ENCODE data around the gene APMAP.
A peak's percentile ranks its signal among the peaks of the same experiment; 100 is the strongest.

Gene APMAP

GRCh38 chr20:24990810-24991252, 1.7 kb downstream of the APMAP start:
- H3K9ac ChIP-seq (ENCODE audit: low read length in 5 of 5): peak overlapping the region in 4 of 5 donors; percentile 91 to 98 (median 93)
- peaks cover 2 to 82% (median 76%) of the 10 kb centered on the region in 5 donors for H3K4me1 ChIP-seq (ENCODE audit: control insufficient read depth in 5 of 5, insufficient read depth in 5 of 5, low read length in 5 of 5)
- no peaks in the 10 kb centered on the region for H3K36me3 ChIP-seq (ENCODE audit: control insufficient read depth in 5 of 5, insufficient read depth in 5 of 5, low read length in 5 of 5)
- H3K27ac ChIP-seq (ENCODE audit: low read depth, low read length): peak overlapping the region; percentile 88
- no peaks in the 10 kb centered on the region for H3K9me3 ChIP-seq (ENCODE audit: control insufficient read depth in 5 of 5, low read length in 5 of 5)
- H3K4me3 ChIP-seq (ENCODE audit: low read depth in 1 of 5, low read length in 5 of 5): peak overlapping the region; percentile 91 to 96 (median 93)
- H3K27me3 ChIP-seq (ENCODE audit: control insufficient read depth in 5 of 5, insufficient read depth in 4 of 5, low read length in 5 of 5): peaks cover 0 to under 1% (median 0%) of the 10 kb centered on the region in 5 donors

- Histone ChIP-seq H3K9me3 (ENCODE audit: control insufficient read depth in 5 of 5, low read length in 5 of 5) (no peaks in the 10 kb centered on the region), H3K27ac (ENCODE audit: low read depth, low read length) (peak overlapping the region; percentile 80), H3K36me3 (ENCODE audit: control insufficient read depth in 5 of 5, insufficient read depth in 5 of 5, low read length in 5 of 5) (no peaks in the 10 kb centered on the region), H3K9ac (ENCODE audit: low read length in 5 of 5) (peak overlapping the region in 3 of 5 donors; percentile 6 to 54 (median 6)), H3K4me1 (ENCODE audit: control insufficient read depth in 5 of 5, insufficient read depth in 5 of 5, low read length in 5 of 5) (peaks cover 4 to 88% (median 87%) of the 10 kb centered on the region in 5 donors), H3K4me3 (ENCODE audit: low read depth in 1 of 5, low read length in 5 of 5) (no peak overlapping the region), H3K27me3 (ENCODE audit: control insufficient read depth in 5 of 5, insufficient read depth in 4 of 5, low read length in 5 of 5) (no peaks in the 10 kb centered on the region)
These were observed 3.4 kb downstream of the APMAP start for GRCh38 chr20:24989162-24989561.

- H3K4me1 ChIP-seq (ENCODE audit: control insufficient read depth in 5 of 5, insufficient read depth in 5 of 5, low read length in 5 of 5): peaks cover 4 to 93% (median 90%) of the 10 kb centered on the region in 5 donors
- peak overlapping the region; percentile 80 for H3K27ac ChIP-seq (ENCODE audit: low read depth, low read length)
- H3K36me3 ChIP-seq (ENCODE audit: control insufficient read depth in 5 of 5, insufficient read depth in 5 of 5, low read length in 5 of 5): no peaks in the 10 kb centered on the region
- H3K4me3 ChIP-seq (ENCODE audit: low read depth in 1 of 5, low read length in 5 of 5): peak overlapping the region in 1 of 5 donors; percentile 15
- H3K9ac ChIP-seq (ENCODE audit: low read length in 5 of 5): peak overlapping the region in 4 of 5 donors; percentile 6 to 54 (median 32)
- no peaks in the 10 kb centered on the region for H3K27me3 ChIP-seq (ENCODE audit: control insufficient read depth in 5 of 5, insufficient read depth in 4 of 5, low read length in 5 of 5)
- H3K9me3 ChIP-seq (ENCODE audit: control insufficient read depth in 5 of 5, low read length in 5 of 5): no peaks in the 10 kb centered on the region
These were observed 4.4 kb downstream of the APMAP start for GRCh38 chr20:24987873-24988835.

GRCh38 chr20:24987244-24987643, 5.3 kb downstream of the APMAP start:
- Histone ChIP-seq H3K27me3 (ENCODE audit: control insufficient read depth in 5 of 5, insufficient read depth in 4 of 5, low read length in 5 of 5) (no peaks in the 10 kb centered on the region), H3K4me3 (ENCODE audit: low read depth in 1 of 5, low read length in 5 of 5) (no peak overlapping the region), H3K27ac (ENCODE audit: low read depth, low read length) (peak overlapping the region; percentile 80), H3K9ac (ENCODE audit: low read length in 5 of 5) (peak overlapping the region in 1 of 5 donors; percentile 14), H3K4me1 (ENCODE audit: control insufficient read depth in 5 of 5, insufficient read depth in 5 of 5, low read length in 5 of 5) (peaks cover 4 to 98% (median 88%) of the 10 kb centered on the region in 5 donors), H3K9me3 (ENCODE audit: control insufficient read depth in 5 of 5, low read length in 5 of 5) (no peaks in the 10 kb centered on the region), H3K36me3 (ENCODE audit: control insufficient read depth in 5 of 5, insufficient read depth in 5 of 5, low read length in 5 of 5) (peaks cover 0 to 3% (median 0%) of the 10 kb centered on the region in 5 donors)

- no peaks in the 10 kb centered on the region for H3K9me3 ChIP-seq (ENCODE audit: control insufficient read depth in 5 of 5, low read length in 5 of 5)
- peaks cover 4 to 99% (median 88%) of the 10 kb centered on the region in 5 donors for H3K4me1 ChIP-seq (ENCODE audit: control insufficient read depth in 5 of 5, insufficient read depth in 5 of 5, low read length in 5 of 5)
- H3K4me3 ChIP-seq (ENCODE audit: low read depth in 1 of 5, low read length in 5 of 5): peak overlapping the region in 1 of 5 donors; percentile 28
- H3K9ac ChIP-seq (ENCODE audit: low read length in 5 of 5): peak overlapping the region in 3 of 5 donors; percentile 44 to 63 (median 56)
- peaks cover 0 to 5% (median 3%) of the 10 kb centered on the region in 5 donors for H3K36me3 ChIP-seq (ENCODE audit: control insufficient read depth in 5 of 5, insufficient read depth in 5 of 5, low read length in 5 of 5)
- H3K27ac ChIP-seq (ENCODE audit: low read depth, low read length): peak overlapping the region; percentile 80
- H3K27me3 ChIP-seq (ENCODE audit: control insufficient read depth in 5 of 5, insufficient read depth in 4 of 5, low read length in 5 of 5): no peaks in the 10 kb centered on the region
These were observed 6.0 kb downstream of the APMAP start for GRCh38 chr20:24986436-24987015.

- H3K9ac ChIP-seq (ENCODE audit: low read length in 5 of 5): peak overlapping the region in 4 of 5 donors; percentile 5 to 63 (median 50)
- peak overlapping the region; percentile 80 for H3K27ac ChIP-seq (ENCODE audit: low read depth, low read length)
- no peak overlapping the region for H3K4me3 ChIP-seq (ENCODE audit: low read depth in 1 of 5, low read length in 5 of 5)
- peaks cover 0 to 12% (median 8%) of the 10 kb centered on the region in 5 donors for H3K36me3 ChIP-seq (ENCODE audit: control insufficient read depth in 5 of 5, insufficient read depth in 5 of 5, low read length in 5 of 5)
- H3K27me3 ChIP-seq (ENCODE audit: control insufficient read depth in 5 of 5, insufficient read depth in 4 of 5, low read length in 5 of 5): no peaks in the 10 kb centered on the region
- no peaks in the 10 kb centered on the region for H3K9me3 ChIP-seq (ENCODE audit: control insufficient read depth in 5 of 5, low read length in 5 of 5)
- peaks cover 8 to 99% (median 88%) of the 10 kb centered on the region in 5 donors for H3K4me1 ChIP-seq (ENCODE audit: control insufficient read depth in 5 of 5, insufficient read depth in 5 of 5, low read length in 5 of 5)
These were observed 6.7 kb downstream of the APMAP start for GRCh38 chr20:24985802-24986201.

GRCh38 chr20:24984961-24985640, 7.5 kb downstream of the APMAP start:
- peak overlapping the region in 3 of 5 donors; percentile 24 to 63 (median 44) for H3K9ac ChIP-seq (ENCODE audit: low read length in 5 of 5)
- peak overlapping the region in 1 of 5 donors; percentile 34 for H3K4me3 ChIP-seq (ENCODE audit: low read depth in 1 of 5, low read length in 5 of 5)
- peaks cover 8 to 100% (median 88%) of the 10 kb centered on the region in 5 donors for H3K4me1 ChIP-seq (ENCODE audit: control insufficient read depth in 5 of 5, insufficient read depth in 5 of 5, low read length in 5 of 5)
- no peaks in the 10 kb centered on the region for H3K9me3 ChIP-seq (ENCODE audit: control insufficient read depth in 5 of 5, low read length in 5 of 5)
- no peaks in the 10 kb centered on the region for H3K27me3 ChIP-seq (ENCODE audit: control insufficient read depth in 5 of 5, insufficient read depth in 4 of 5, low read length in 5 of 5)
- peak overlapping the region; percentile 80 for H3K27ac ChIP-seq (ENCODE audit: low read depth, low read length)
- H3K36me3 ChIP-seq (ENCODE audit: control insufficient read depth in 5 of 5, insufficient read depth in 5 of 5, low read length in 5 of 5): peaks cover 0 to 19% (median 15%) of the 10 kb centered on the region in 5 donors

- Histone ChIP-seq H3K4me3 (ENCODE audit: low read depth in 1 of 5, low read length in 5 of 5) (no peak overlapping the region), H3K9ac (ENCODE audit: low read length in 5 of 5) (peak overlapping the region in 1 of 5 donors; percentile 28), H3K9me3 (ENCODE audit: control insufficient read depth in 5 of 5, low read length in 5 of 5) (no peaks in the 10 kb centered on the region), H3K36me3 (ENCODE audit: control insufficient read depth in 5 of 5, insufficient read depth in 5 of 5, low read length in 5 of 5) (peaks cover 0 to 29% (median 21%) of the 10 kb centered on the region in 5 donors), H3K4me1 (ENCODE audit: control insufficient read depth in 5 of 5, insufficient read depth in 5 of 5, low read length in 5 of 5) (peaks cover 8 to 99% (median 87%) of the 10 kb centered on the region in 5 donors), H3K27me3 (ENCODE audit: control insufficient read depth in 5 of 5, insufficient read depth in 4 of 5, low read length in 5 of 5) (no peaks in the 10 kb centered on the region), H3K27ac (ENCODE audit: low read depth, low read length) (peak overlapping the region; percentile 80)
These were observed 8.7 kb downstream of the APMAP start for GRCh38 chr20:24983896-24984295.

- Histone ChIP-seq H3K9me3 (ENCODE audit: control insufficient read depth in 5 of 5, low read length in 5 of 5) (no peaks in the 10 kb centered on the region), H3K4me3 (ENCODE audit: low read depth in 1 of 5, low read length in 5 of 5) (no peak overlapping the region), H3K27me3 (ENCODE audit: control insufficient read depth in 5 of 5, insufficient read depth in 4 of 5, low read length in 5 of 5) (no peaks in the 10 kb centered on the region), H3K9ac (ENCODE audit: low read length in 5 of 5) (no peak overlapping the region), H3K4me1 (ENCODE audit: control insufficient read depth in 5 of 5, insufficient read depth in 5 of 5, low read length in 5 of 5) (peaks cover 8 to 99% (median 87%) of the 10 kb centered on the region in 5 donors), H3K36me3 (ENCODE audit: control insufficient read depth in 5 of 5, insufficient read depth in 5 of 5, low read length in 5 of 5) (peaks cover 3 to 37% (median 31%) of the 10 kb centered on the region in 5 donors), H3K27ac (ENCODE audit: low read depth, low read length) (peak overlapping the region; percentile 56)
These were observed 10.8 kb downstream of the APMAP start for GRCh38 chr20:24981790-24982189.

Measured in subcutaneous abdominal adipose tissue (tissue), 5 donors.